GM13976 (cell line): ENCODE measurements around the gene ZNRF3.

Source experiments
- DNase-seq: peaks from one replicate; pipeline ENCODE4 v3.0.0; 2012; ENCODE audit warnings: low spot score
- in situ Hi-C: fragments of 300-500 bp; cut with MboI; formaldehyde crosslinking; loops from one replicate; pipeline ENCODE4 v1.12.0; 2022; ENCODE audit warnings: low sequenced_read_pairs, mixed read lengths, inconsistent platforms; ENCODE audit not compliant: unreplicated experiment
- TF ChIP-seq, protein P1 (sequence below): IDR thresholded peaks from 2 replicates; pipeline ENCODE4 v1.5.1; 2012; ENCODE audit warnings: borderline replicate concordance, mild to moderate bottlenecking; ENCODE audit not compliant: insufficient read depth; ENCODE audit errors: extremely low read depth, missing control alignments, control extremely low read depth

Gene ZNRF3

DNA sequence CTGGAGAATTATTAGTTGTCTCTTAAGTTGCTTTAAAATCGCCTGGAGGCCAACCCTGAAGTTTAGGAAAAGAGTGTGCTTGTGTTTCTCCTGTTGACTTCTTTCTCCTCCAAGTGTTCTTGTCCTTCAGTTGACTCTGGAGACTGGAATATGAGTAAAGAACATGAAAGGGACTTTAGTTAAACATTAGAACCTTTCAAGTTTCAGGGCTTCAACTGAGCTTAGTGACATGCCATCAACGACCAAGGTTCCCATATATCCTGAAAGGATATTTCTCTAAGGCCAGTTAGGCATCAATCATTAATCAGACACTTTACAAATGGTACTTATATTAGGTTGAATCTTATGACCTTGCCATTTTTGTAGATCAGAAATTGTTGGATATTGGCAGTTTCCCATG, 70.0 kb downstream of the ZNRF3 start:
- TF ChIP-seq, protein P1, sequence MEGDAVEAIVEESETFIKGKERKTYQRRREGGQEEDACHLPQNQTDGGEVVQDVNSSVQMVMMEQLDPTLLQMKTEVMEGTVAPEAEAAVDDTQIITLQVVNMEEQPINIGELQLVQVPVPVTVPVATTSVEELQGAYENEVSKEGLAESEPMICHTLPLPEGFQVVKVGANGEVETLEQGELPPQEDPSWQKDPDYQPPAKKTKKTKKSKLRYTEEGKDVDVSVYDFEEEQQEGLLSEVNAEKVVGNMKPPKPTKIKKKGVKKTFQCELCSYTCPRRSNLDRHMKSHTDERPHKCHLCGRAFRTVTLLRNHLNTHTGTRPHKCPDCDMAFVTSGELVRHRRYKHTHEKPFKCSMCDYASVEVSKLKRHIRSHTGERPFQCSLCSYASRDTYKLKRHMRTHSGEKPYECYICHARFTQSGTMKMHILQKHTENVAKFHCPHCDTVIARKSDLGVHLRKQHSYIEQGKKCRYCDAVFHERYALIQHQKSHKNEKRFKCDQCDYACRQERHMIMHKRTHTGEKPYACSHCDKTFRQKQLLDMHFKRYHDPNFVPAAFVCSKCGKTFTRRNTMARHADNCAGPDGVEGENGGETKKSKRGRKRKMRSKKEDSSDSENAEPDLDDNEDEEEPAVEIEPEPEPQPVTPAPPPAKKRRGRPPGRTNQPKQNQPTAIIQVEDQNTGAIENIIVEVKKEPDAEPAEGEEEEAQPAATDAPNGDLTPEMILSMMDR = no peak
- in situ Hi-C loops = no loop called here
- no peak for DNase-seq

DNA sequence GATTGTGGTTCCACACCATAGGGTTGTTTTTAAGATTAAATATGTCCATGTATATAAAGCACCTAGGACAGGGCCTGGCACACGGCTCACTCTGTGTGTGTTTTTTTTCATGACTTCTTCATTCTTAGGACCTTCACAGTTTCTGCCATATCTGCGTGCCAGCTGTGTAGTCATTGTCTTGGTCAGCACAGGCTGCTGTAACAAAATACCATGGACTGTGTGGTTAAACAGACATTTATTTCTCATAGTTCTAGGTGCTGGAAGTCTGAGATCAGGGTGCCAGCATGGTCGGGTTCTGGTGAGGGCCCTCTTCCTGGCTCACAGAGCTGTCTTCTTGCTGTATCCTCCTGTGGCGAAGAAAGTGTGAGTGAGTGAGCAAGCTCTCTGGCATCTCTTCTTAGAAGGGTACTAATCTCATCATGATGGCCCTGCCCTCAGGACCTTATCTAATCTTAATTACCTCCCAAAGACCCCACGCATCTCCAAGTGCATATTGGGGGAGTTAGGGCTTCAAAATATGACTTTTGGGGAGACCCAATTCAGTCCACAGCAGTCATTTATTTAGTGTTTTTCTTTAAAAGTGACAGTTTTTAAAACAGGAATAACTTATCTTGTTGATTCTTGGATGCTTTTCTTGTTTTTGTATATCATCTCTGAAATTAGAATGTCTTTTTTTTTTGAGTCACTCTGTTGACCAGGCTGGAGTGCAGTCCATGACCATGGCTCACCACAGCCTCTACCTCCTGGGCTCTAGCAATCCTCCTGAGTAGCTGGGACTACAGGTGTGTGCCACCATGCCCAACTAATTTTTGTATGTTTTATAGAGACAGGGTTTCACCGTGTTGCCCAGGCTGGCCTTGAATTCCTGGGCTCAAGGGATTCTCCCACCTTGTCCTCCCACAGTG, 70.9 kb downstream of the ZNRF3 start:
- in situ Hi-C loops = no loop called here

DNA sequence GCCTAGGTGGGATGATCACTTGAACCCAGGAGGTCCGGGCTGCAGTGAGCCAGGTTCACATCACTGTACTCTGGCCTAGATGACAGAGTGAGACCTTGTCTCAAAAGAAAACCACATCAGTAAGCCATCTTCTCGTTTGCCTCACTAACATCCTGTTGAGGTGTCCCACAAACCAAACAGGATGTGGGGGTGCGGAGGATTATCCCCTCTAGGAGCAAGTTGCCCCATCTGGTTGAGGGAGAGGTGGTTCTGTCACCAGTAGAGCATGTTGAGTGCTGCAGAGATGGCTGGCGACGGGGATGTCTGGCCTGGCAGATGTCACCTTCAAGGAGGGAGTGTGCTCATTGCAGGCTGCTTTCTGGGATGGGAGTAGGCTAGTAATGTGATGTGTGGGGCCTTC, 72.4 kb downstream of the ZNRF3 start:
- peak; percentile 46 for DNase-seq
- TF ChIP-seq, protein P1 = no peak
- in situ Hi-C loops = no loop called here

More for the DNA sequence above, 70.9 kb downstream of the ZNRF3 start:
- TF ChIP-seq, protein P1 = no peak
- no peak for DNase-seq

DNA sequence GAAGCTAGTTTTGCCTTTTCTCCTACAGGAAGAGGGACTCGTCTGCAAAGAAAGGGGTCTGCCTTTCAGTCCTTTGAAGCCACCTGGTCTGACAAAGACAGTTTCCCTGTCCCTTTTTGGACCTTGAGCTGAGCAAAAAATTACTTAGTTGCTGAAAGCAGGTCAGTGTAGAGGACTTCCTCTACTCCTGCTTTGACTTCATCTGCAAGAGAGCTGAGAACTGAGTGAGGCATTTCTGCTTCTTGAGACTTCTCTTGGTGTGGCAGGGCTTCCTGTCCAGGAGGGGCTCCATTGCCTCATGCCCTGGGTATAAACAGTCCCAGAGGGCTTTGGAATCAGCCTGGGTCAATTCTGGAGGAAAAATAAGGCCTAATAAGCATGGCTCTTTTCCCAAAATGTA, 73.1 kb downstream of the ZNRF3 start:
- peak; percentile 20 for DNase-seq
- TF ChIP-seq, protein P1 = no peak
- in situ Hi-C loops = no loop called here

DNA sequence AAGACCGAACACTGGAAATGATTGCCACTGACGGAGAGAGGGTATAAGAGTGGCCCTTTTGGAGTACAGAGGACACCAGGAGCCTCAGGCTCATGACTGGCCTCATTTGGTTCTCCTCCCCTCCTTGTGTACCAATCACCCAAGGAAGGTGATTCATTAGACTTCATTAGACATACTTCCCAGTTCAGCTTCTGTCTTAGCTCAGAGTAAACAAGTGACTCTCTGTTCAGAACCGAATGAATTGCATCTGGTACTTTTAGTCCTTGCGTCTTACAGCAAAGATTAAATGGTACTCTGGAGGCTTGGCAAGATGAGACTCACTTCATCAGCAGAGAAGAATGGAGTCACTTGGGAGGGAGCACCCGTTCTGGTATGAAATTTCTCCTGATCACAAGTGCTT, 75.2 kb downstream of the ZNRF3 start:
- in situ Hi-C loops = no loop called here
- DNase-seq = no peak

DNA sequence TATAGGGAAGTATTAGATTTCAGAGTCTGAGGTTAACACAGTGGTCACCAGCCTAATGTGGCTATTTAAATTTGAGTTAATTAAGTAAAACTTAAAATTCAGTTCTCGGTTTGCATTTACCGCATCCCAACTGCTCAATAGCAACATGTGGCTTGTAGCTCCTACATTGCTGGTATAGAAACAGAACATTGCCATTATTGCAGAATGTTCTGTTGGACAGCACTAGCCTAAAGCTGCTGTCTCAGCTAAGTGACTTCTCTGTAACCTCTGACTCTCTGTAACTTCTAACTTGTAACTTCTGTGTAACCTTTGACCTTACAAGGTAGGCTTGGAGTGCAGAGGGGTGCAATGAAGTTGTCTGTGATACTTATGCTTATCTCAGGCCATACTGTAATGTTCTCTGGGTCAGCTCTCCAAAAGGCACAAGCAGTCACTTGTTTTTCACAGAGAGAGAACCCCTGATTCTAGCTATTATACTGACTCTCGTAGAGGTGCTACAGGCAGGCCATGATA, 78.7 kb downstream of the ZNRF3 start:
- in situ Hi-C loops = no loop called here
- DNase-seq = no peak
- TF ChIP-seq, protein P1 = no peak

More for the DNA sequence above, 75.2 kb downstream of the ZNRF3 start:
- TF ChIP-seq, protein P1 = no peak
